PFSK-1 (cell line): ENCODE results near the gene SAPCD2.

Source experiments
- FOXP2 ChIP-seq: optimal IDR thresholded peaks from 2 replicates; pipeline ENCODE3; 2011; ENCODE audit warnings: borderline replicate concordance, control low read depth, inconsistent platforms; ENCODE audit not compliant: insufficient read depth; ENCODE audit errors: extremely low read length, extremely low read depth
- POLR2AphosphoS5 ChIP-seq: IDR thresholded peaks from 2 replicates; pipeline ENCODE4 v1.6.1; 2012; ENCODE audit warnings: low read depth, mild to moderate bottlenecking, control low read depth, low read length, moderate library complexity
- SIN3A ChIP-seq: IDR thresholded peaks from 2 replicates; pipeline ENCODE4 v1.6.1; 2012; ENCODE audit warnings: mild to moderate bottlenecking, low read length, moderate library complexity, borderline replicate concordance; ENCODE audit not compliant: insufficient read depth
- TAF1 ChIP-seq: IDR thresholded peaks from 2 replicates; pipeline ENCODE4 v1.6.1; 2012; ENCODE audit warnings: low read length, control low read depth, borderline replicate concordance; ENCODE audit not compliant: insufficient read depth
- TF ChIP-seq, protein P1 (sequence below), 2 experiments: IDR thresholded peaks; 2 replicates each; pipeline versions ENCODE4 v1.6.1 to v1.8.0; 2011 to 2012; ENCODE audit warnings: low read depth in 2 of 2, low read length in 2 of 2, control low read depth in 1 of 2, inconsistent platforms in 1 of 2, mild to moderate bottlenecking in 1 of 2, moderate library complexity in 1 of 2; ENCODE audit not compliant: insufficient read depth in 1 of 2

DNA sequence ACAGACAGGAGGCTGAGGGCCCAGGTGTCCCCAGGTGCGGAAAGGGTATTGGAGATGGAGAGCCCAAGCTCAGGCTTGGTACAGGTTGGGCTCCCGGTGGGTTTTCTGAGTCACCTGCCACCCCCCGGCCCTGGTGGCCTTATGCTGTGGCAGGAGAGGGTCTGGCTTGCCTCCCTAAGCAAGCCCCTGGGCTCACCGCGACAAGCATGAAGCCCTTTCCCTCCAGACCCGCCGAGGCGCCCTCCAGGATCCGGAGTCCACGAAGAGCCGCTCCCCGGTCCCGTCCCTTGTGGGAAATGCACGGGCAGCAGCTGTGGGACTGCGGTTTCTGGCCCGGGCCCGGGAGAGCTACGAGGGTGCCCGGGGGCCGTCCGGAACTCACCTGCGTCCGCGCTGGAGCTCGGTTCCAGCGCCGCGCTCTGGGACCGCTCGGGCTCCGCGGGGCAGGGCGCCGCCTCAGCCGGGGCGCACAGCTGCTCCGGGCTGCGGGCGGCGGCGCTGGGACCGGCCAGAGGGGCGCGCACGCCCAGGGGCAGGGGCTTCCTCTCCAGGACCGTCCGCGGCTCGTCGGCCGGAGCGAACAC lies 757 bp downstream of the SAPCD2 start:
- TF ChIP-seq SIN3A, result no peak
- TF ChIP-seq, protein P1, sequence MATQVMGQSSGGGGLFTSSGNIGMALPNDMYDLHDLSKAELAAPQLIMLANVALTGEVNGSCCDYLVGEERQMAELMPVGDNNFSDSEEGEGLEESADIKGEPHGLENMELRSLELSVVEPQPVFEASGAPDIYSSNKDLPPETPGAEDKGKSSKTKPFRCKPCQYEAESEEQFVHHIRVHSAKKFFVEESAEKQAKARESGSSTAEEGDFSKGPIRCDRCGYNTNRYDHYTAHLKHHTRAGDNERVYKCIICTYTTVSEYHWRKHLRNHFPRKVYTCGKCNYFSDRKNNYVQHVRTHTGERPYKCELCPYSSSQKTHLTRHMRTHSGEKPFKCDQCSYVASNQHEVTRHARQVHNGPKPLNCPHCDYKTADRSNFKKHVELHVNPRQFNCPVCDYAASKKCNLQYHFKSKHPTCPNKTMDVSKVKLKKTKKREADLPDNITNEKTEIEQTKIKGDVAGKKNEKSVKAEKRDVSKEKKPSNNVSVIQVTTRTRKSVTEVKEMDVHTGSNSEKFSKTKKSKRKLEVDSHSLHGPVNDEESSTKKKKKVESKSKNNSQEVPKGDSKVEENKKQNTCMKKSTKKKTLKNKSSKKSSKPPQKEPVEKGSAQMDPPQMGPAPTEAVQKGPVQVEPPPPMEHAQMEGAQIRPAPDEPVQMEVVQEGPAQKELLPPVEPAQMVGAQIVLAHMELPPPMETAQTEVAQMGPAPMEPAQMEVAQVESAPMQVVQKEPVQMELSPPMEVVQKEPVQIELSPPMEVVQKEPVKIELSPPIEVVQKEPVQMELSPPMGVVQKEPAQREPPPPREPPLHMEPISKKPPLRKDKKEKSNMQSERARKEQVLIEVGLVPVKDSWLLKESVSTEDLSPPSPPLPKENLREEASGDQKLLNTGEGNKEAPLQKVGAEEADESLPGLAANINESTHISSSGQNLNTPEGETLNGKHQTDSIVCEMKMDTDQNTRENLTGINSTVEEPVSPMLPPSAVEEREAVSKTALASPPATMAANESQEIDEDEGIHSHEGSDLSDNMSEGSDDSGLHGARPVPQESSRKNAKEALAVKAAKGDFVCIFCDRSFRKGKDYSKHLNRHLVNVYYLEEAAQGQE (IDR thresholded peaks at IDR 0.05; ENCODE audit: insufficient read depth in 1 of 2, low read depth in 2 of 2, low read length in 2 of 2), result no peak
- TF ChIP-seq POLR2AphosphoS5, result no peak
- no peak for TF ChIP-seq TAF1
- no peak for TF ChIP-seq FOXP2
